GM12878 (cell line): Measurements from ENCODE around the gene CINP. TPM values are rescaled to one million over a fixed set of nuclear protein-coding genes. Genes with fewer than 3 reads are reported as not detected.
"Not testable (repeated sequence)": the region's sequence is repeated elsewhere in the genome, so short reads cannot be mapped to it uniquely, and the experiment has no call there.

Source experiments
- ATAC-seq: fragments of 200-7000 bp; cut with Tn5 transposase; 3 replicates; pipeline ENCODE4 v1.9.1; 2020; ENCODE audit warnings: mild to moderate bottlenecking, moderate library complexity
- BruUV-seq: library from RNA; stranded (reverse); fragments of 400-500 nt; replicated peaks from 2 replicates; lab custom pipeline; 2021; lab: Mats Ljungman, UMichigan
- CTCF ChIA-PET: fragments of 300-600 bp; sonication (Branson Sonifier 250); formaldehyde crosslinking; extraction: SDS; loops from one replicate; lab custom pipeline; 2021; ENCODE audit warnings: inconsistent platforms; lab: Yijun Ruan, JAX
- POLR2A ChIA-PET: fragments of 350-600 bp; formaldehyde crosslinking; extraction: SDS; loops from one replicate; lab custom pipeline; 2021; ENCODE audit warnings: inconsistent platforms; lab: Charles Lee
- RAD21 ChIA-PET: fragments of 300-600 bp; sonication (Branson Sonifier 250); formaldehyde crosslinking; loops from one replicate; lab custom pipeline; 2023; ENCODE audit warnings: antibody characterized with exemption; ENCODE audit not compliant: unreplicated experiment; lab: Charles Lee
- SMC1A ChIA-PET: fragments of 300-600 bp; sonication (Branson Sonifier 250); formaldehyde crosslinking; loops from one replicate; lab custom pipeline; 2023; ENCODE audit not compliant: unreplicated experiment, uncharacterized antibody; lab: Charles Lee
- DNase-seq: peaks from one replicate; pipeline ENCODE4 v3.0.0-alpha.2; 2011; ENCODE audit warnings: low read depth, low spot score
- FAIRE-seq: peaks from 3 replicates; lab custom pipeline; 2011; peaks lifted over from hg19 to GRCh38; lab: Jason Lieb, UNC
- H2AFZ ChIP-seq: 2 replicates; pipeline ENCODE4 v1.6.0; 2011; ENCODE audit warnings: low read depth, low read length, control low read depth; ENCODE audit not compliant: control insufficient read depth
- H3K27ac ChIP-seq: 2 replicates; pipeline ENCODE4 v1.5.1; 2011; ENCODE audit warnings: control low read depth; ENCODE audit not compliant: control insufficient read depth, insufficient read depth
- H3K27me3 ChIP-seq, 2 experiments: replicated peaks in 1 of 2; 2 replicates each; pipeline versions ENCODE4 v1.6.0 to v1.6.1; 2011; ENCODE audit warnings: low read length in 1 of 2; ENCODE audit not compliant: control insufficient read depth in 2 of 2, insufficient read depth in 2 of 2
- H3K36me3 ChIP-seq, 2 experiments: 2 replicates each; pipeline ENCODE4 v1.5.1; 2011; ENCODE audit warnings: low read length in 1 of 2; ENCODE audit not compliant: control insufficient read depth in 2 of 2, insufficient read depth in 2 of 2
- H3K4me1 ChIP-seq: 2 replicates; pipeline ENCODE4 v1.6.1; 2011; ENCODE audit warnings: mild to moderate bottlenecking, low read length, moderate library complexity, mixed read lengths; ENCODE audit not compliant: control insufficient read depth, insufficient read depth
- H3K4me2 ChIP-seq: 2 replicates; pipeline ENCODE4 v1.6.0; 2011; ENCODE audit warnings: control low read depth; ENCODE audit not compliant: control insufficient read depth, insufficient read depth
- H3K4me3 ChIP-seq: fragments of 200-600 bp; sonication (generic); 2 replicates; pipeline ENCODE4 v1.5.1; 2016
- H3K79me2 ChIP-seq: 2 replicates; pipeline ENCODE4 v1.6.0; 2011; ENCODE audit warnings: low read length; ENCODE audit not compliant: control insufficient read depth, insufficient read depth
- H3K9ac ChIP-seq: 2 replicates; pipeline ENCODE4 v1.8.0; 2011; ENCODE audit warnings: low read length, control low read depth, mixed read lengths; ENCODE audit not compliant: control insufficient read depth, insufficient read depth
- H3K9me3 ChIP-seq: replicated peaks from 3 replicates; pipeline ENCODE4 v1.5.1; 2011; ENCODE audit warnings: mild to moderate bottlenecking, low read length; ENCODE audit not compliant: control insufficient read depth, insufficient read depth
- H4K20me1 ChIP-seq: 2 replicates; pipeline ENCODE4 v1.6.0; 2011; ENCODE audit not compliant: control insufficient read depth, insufficient read depth
- HSF1 ChIP-seq: fragments of 150-350 bp; IDR thresholded peaks from 2 replicates; pipeline ENCODE4 v1.6.1; 2014; ENCODE audit warnings: mild to moderate bottlenecking, low read depth, low read length
- IRF5 ChIP-seq: fragments of 450-650 bp; IDR thresholded peaks from 2 replicates; pipeline ENCODE4 v1.6.1; 2017; ENCODE audit warnings: borderline replicate concordance
- JUND ChIP-seq: IDR thresholded peaks from 2 replicates; pipeline ENCODE4 v1.6.1; 2012; ENCODE audit warnings: low read depth, mild to moderate bottlenecking, low read length, improper control_type of control experiment, moderate library complexity
- POLR2AphosphoS5 ChIP-seq: IDR thresholded peaks from 2 replicates; pipeline ENCODE4 v1.6.1; 2011; ENCODE audit warnings: mild to moderate bottlenecking, low read length, inconsistent platforms
- SUPT20H ChIP-seq: IDR thresholded peaks from 2 replicates; pipeline ENCODE4 v1.6.1; 2011; ENCODE audit warnings: low read depth, mild to moderate bottlenecking, low read length, moderate library complexity, borderline replicate concordance; ENCODE audit not compliant: control insufficient read depth
- YBX1 ChIP-seq: fragments of 450-650 bp; IDR thresholded peaks from 2 replicates; pipeline ENCODE4 v1.6.1; 2016; ENCODE audit warnings: antibody characterized with exemption
- ZNF274 ChIP-seq: IDR thresholded peaks from one replicate; pipeline ENCODE4 v1.8.0; 2011; ENCODE audit not compliant: insufficient read length, insufficient read depth
- ZNF622 ChIP-seq: fragments of 450-650 bp; IDR thresholded peaks from 2 replicates; pipeline ENCODE4 v1.6.1; 2017; ENCODE audit warnings: mild to moderate bottlenecking, inconsistent platforms
- WGBS: methylation state at CpG from one replicate; pipeline ENCODE4 v1.1.6; 2016; ENCODE audit warnings: low lambda C conversion rate; ENCODE audit not compliant: insufficient replicate concordance, insufficient coverage; ENCODE audit errors: missing lambda C conversion rate; 5-methylcytosine and 5-hydroxymethylcytosine counted together
- in situ Hi-C: fragments of 300-500 bp; cut with MboI; formaldehyde crosslinking; loops from 9 replicates; pipeline ENCODE4 v1.14.3; 2018; ENCODE audit warnings: mixed read lengths
- intact Hi-C: fragments of 100-400 bp; cut with micrococcal nuclease; formaldehyde crosslinking; loops from one replicate; pipeline ENCODE4 v1.14.2; 2022; ENCODE audit not compliant: unreplicated experiment
- polyA plus RNA-seq, 11 experiments: library from polyadenylated mRNA; depleted of rRNA in 4 of 11; unstranded in 6 of 11; stranded (reverse) in 5 of 11; fragments of >200 nt; fragmentation: Nextera tagmentation in 4 of 11; fragmentation: Illumina TruSeq in 1 of 11; extraction: Ambion mirVana in 4 of 11; extraction: Trizol in 1 of 11; gene quantifications; 1 replicate in 1 of 11; 2 replicates in 10 of 11; pipeline versions ENCODE4 v1.2.1 to v1.2.3, GENCODE V29; 2011 to 2016; ENCODE audit warnings: inconsistent platforms in 2 of 11, missing spikeins in 2 of 11, low read depth in 1 of 11
- total RNA-seq, 4 experiments: library from RNA; depleted of rRNA in 3 of 4; stranded (reverse); fragments of >200 nt in 3 of 4; fragmentation: Illumina TruSeq in 1 of 4; extraction: Trizol in 1 of 4; gene quantifications; 2 replicates each; pipeline versions ENCODE4 v1.2.1 to v1.2.3, GENCODE V29; 2013 to 2021

The CINP gene
- total and polyA plus RNA-seq, 10 of the 15 experiments (the other 5 are each of a cell fraction or from before 2014, with no cell fraction given), result 45.4 to 73.3 (median 52.9) TPM

GRCh38 chr14:102352213-102352612 lies 10.5 kb downstream of the CINP start:
- POLR2A ChIA-PET, result no interaction called here
- DNase-seq (no peak), FAIRE-seq (no peak), ATAC-seq (no peak)
- BruUV-seq, result no TSS peak
- Histone ChIP-seq H3K9ac (no peak overlapping the region), H3K9me3 (no peaks in the 10 kb centered on the region), H3K4me1 (no peaks in the 10 kb centered on the region; the same call in 1 of the 2 replicates), H3K79me2 (no peaks in the 10 kb centered on the region), H3K36me3 (peaks cover 8 to 12% of the 10 kb centered on the region in 2 experiments), H4K20me1 (no peaks in the 10 kb centered on the region), H3K4me2 (no peak overlapping the region), H3K27ac (no peak overlapping the region), H3K4me3 (no peak overlapping the region), H2AFZ (no peak overlapping the region), H3K27me3 (no peaks in the 10 kb centered on the region)
- in situ Hi-C loops, result no loop called here
- SMC1A ChIA-PET, result no interaction called here
- RAD21 ChIA-PET, result no interaction called here
- 99% methylated on average over 4 of the region's 4 CpGs for WGBS
- no peak for TF ChIP-seq POLR2AphosphoS5
- TF ChIP-seq YBX1, result no peak
- no peak for TF ChIP-seq IRF5
- no peak for TF ChIP-seq ZNF274
- no peak for TF ChIP-seq JUND
- TF ChIP-seq SUPT20H, result no peak
- no peak for TF ChIP-seq HSF1
- no peak for TF ChIP-seq ZNF622
- CTCF ChIA-PET, result no interaction called here
- intact Hi-C loops, result no loop called here

GRCh38 chr14:102351593-102351992 lies 11.1 kb downstream of the CINP start:
- H2AFZ ChIP-seq, H3K4me2 ChIP-seq, FAIRE-seq, CTCF ChIA-PET, H4K20me1 ChIP-seq, H3K27ac ChIP-seq, ATAC-seq, RAD21 ChIA-PET, BruUV-seq, H3K79me2 ChIP-seq, SMC1A ChIA-PET, H3K9ac ChIP-seq, H3K27me3 ChIP-seq, H3K4me3 ChIP-seq, in situ Hi-C loops, intact Hi-C loops, H3K9me3 ChIP-seq, H3K4me1 ChIP-seq, DNase-seq: not testable (repeated sequence)
- 97% methylated on average over 9 of the region's 9 CpGs for WGBS
- POLR2A ChIA-PET, result interaction anchor here (0.6 kb wide), 1 partner anchor 123 kb away, joined by 3 read pairs; no protein-coding TSS in a partner anchor
- H3K36me3 ChIP-seq, result peaks cover 8 to 12% of the 10 kb centered on the region in 2 experiments
